IPS-20b (cell line): ENCODE data around the gene TWNK.

Experiments
- H3K27ac ChIP-seq: one replicate; pipeline ENCODE4 v1.5.1; 2013; ENCODE audit warnings: low read length
- H3K27me3 ChIP-seq: 2 replicates; pipeline ENCODE4 v1.6.1; 2013; ENCODE audit warnings: mild to moderate bottlenecking, low read length, inconsistent platforms; ENCODE audit not compliant: insufficient read depth
- H3K36me3 ChIP-seq: 2 replicates; pipeline ENCODE4 v1.6.1; 2013; ENCODE audit warnings: low read depth, mild to moderate bottlenecking, inconsistent platforms, low read length, moderate library complexity; ENCODE audit not compliant: insufficient read depth
- H3K4me1 ChIP-seq: 2 replicates; pipeline ENCODE4 v1.6.1; 2013; ENCODE audit warnings: mild to moderate bottlenecking, control low read depth, inconsistent platforms, low read length, moderate library complexity; ENCODE audit not compliant: insufficient read depth
- H3K4me3 ChIP-seq: 2 replicates; pipeline ENCODE4 v1.5.1; 2013; ENCODE audit warnings: mild to moderate bottlenecking, low read length, inconsistent platforms
- H3K9ac ChIP-seq: 2 replicates; pipeline ENCODE4 v1.6.1; 2013; ENCODE audit warnings: low read depth, mild to moderate bottlenecking, inconsistent platforms, low read length, moderate library complexity
- H3K9me3 ChIP-seq: 2 replicates; pipeline ENCODE4 v1.6.1; 2013; ENCODE audit warnings: mild to moderate bottlenecking, low read depth, low read length, inconsistent platforms; ENCODE audit not compliant: insufficient read depth

Gene TWNK

DNA sequence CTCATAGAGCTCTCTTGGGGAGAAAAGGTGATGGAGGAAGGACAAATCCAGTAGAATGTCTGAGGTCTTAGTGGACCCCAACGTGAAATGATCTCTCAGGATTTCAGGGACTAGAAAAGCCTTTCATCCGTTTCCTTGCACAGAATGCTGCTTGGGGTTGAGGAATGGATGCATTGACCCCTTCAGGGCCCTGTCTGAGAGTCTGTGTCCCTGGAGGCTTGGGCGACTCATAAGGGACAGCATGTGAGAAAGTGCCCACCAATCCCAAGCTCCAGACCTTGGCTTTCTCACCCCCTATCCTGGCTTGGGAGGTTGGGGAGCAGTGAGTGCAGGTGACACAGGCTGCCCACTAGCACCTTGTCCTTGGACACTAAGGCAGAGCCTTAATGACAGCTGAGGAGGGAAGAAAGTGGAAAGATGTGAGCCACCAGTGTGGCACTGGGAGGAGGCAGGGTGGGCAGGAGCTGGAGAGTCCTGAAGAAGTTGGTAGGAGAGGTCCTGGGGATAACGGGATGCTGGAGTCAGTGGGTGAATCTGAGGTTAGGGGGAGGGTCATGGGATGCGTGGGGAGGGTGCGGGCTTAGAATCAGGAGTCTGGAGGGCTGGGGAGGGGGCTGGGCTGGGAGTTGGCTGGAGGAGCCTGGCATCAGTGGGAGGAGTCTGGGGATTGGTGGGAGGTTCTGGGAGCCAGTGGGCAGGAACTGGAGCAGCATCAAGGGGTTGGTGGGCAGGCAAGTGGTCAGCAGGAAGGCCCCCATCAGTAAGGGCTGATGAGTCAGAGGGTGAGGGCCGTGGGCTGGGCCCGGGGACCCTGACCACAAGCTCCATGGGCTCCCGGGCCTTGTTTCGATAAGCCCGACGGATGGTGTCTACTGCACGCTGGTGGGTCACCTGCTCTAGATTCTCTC, 20.8 kb downstream of the TWNK start:
- H3K9me3 ChIP-seq, result no peaks in the 10 kb centered on the region
- no peak overlapping the region for H3K9ac ChIP-seq
- H3K4me3 ChIP-seq, result no peak overlapping the region
- no peaks in the 10 kb centered on the region for H3K27me3 ChIP-seq
- H3K36me3 ChIP-seq, result peaks cover 42% of the 10 kb centered on the region
- H3K4me1 ChIP-seq, result no peaks in the 10 kb centered on the region
- H3K27ac ChIP-seq, result no peak overlapping the region

GRCh38 chr10:101008823-101009423, 21.6 kb downstream of the TWNK start:
- Histone ChIP-seq H3K4me3 (no peak overlapping the region), H3K9ac (no peak overlapping the region), H3K27ac (no peak overlapping the region), H3K9me3 (no peaks in the 10 kb centered on the region), H3K27me3 (no peaks in the 10 kb centered on the region), H3K4me1 (no peaks in the 10 kb centered on the region), H3K36me3 (peaks cover 35% of the 10 kb centered on the region)

DNA sequence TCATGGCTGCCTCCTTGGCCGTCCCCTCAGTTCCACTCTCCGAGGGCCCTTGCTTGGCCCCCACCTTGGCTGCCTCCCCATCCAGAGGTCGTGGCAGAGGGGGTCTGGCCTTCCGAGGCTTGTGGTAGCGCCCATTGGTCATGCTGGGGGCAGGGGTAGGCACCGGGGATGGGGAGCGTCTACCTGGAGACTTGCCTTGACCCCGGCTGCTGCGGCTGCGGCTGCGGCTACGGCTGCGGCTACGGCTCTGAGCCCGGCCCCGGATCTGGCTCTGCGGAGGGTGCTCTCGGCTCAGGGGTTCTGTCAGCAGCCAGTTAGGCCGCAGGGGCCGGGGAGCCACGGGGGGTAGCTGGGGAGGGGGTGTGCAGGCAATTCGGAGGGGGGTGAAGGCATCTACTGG, 23.0 kb downstream of the TWNK start:
- Histone ChIP-seq H3K4me3 (no peak overlapping the region), H3K9ac (no peak overlapping the region), H3K27me3 (peaks cover 10% of the 10 kb centered on the region), H3K36me3 (peaks cover 22% of the 10 kb centered on the region), H3K9me3 (no peaks in the 10 kb centered on the region), H3K27ac (no peak overlapping the region), H3K4me1 (no peaks in the 10 kb centered on the region)

GRCh38 chr10:101011517-101012423, 24.4 kb downstream of the TWNK start:
- Histone ChIP-seq H3K9ac (no peak overlapping the region), H3K36me3 (peaks cover 7% of the 10 kb centered on the region; the same call in 1 of the 2 replicates), H3K27ac (no peak overlapping the region), H3K9me3 (no peaks in the 10 kb centered on the region), H3K4me3 (no peak overlapping the region), H3K27me3 (peaks cover 24% of the 10 kb centered on the region), H3K4me1 (no peaks in the 10 kb centered on the region)

DNA sequence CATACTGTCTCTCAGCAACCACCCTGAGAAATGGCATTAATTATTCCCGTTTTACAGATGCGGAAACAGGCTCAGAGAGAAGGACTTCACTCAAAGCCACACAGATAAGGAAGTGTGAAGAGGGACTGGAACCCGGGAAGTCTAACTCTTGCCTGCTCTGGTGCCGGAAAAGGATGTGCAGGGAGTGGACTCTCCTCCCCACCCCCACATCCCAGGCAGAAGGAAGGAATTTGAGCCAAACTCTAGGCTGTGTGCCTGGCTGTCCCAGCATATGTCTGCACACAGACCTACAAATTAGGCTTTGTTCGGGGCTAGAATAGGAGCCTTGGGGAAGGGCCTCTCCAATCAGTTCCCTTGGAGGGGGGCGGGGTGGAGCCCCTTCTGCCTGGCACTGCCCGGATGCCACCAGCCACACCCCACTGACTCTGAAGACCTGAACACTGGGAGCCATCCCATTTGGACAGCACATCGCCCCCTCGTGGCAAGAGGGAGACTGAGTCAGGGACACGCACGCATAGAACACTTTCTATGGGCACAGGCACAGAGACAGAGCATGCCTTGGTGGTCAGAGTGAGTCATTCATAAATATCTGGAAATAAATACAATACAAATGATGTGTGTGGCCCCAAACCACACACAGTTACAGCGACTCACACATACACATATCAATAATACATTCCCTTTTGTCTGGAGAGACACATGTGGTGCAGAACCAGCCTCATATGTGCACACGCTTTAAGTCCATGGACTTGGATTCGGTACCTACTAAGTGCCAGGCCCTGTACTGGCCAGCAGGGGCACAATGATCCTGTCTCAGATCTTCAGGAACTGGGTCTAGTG, 25.4 kb downstream of the TWNK start:
- Histone ChIP-seq H3K36me3 (no peaks in the 10 kb centered on the region), H3K27me3 (peaks cover 34% of the 10 kb centered on the region), H3K9me3 (no peaks in the 10 kb centered on the region), H3K9ac (no peak overlapping the region), H3K4me3 (no peak overlapping the region), H3K27ac (no peak overlapping the region), H3K4me1 (no peaks in the 10 kb centered on the region)

- Histone ChIP-seq H3K9me3 (no peaks in the 10 kb centered on the region), H3K4me3 (no peak overlapping the region), H3K36me3 (no peaks in the 10 kb centered on the region), H3K27ac (no peak overlapping the region), H3K27me3 (peaks cover 41% of the 10 kb centered on the region), H3K4me1 (no peaks in the 10 kb centered on the region), H3K9ac (no peak overlapping the region)
These were observed 26.1 kb downstream of the TWNK start for GRCh38 chr10:101013365-101013825.

DNA sequence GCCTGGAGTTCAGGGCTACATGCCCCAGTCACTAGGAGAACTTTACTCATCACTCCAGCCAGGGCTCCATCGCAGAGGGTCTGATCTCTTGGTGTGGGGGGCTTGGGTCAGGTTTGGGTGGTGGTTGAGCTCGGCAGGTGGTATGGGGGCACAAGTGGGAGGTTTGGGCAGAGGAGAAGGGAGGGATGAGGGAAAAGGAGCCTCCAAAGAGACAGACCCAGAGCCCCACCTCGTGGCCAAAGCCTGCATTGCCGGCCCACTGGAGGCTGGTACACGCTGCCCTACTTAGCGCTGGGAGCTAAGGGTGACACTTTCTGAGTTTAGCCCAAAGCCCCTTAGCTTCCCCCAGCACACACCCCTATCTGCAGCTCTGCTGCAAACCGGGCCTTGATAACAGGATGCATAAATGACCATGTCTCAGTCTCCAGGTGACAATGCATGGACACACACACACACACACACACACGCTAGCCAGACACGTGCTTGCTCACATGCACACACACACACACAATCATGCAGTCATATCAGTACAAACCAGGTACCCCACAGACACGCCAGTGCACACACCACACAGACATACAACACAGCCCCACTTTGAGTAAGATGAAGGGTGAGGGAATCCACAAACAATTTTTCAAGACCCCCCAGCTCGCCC, 27.0 kb downstream of the TWNK start:
- H3K9ac ChIP-seq, result no peak overlapping the region
- H3K36me3 ChIP-seq, result no peaks in the 10 kb centered on the region
- H3K27ac ChIP-seq, result no peak overlapping the region
- peaks cover 50% of the 10 kb centered on the region for H3K27me3 ChIP-seq
- no peaks in the 10 kb centered on the region for H3K4me1 ChIP-seq
- no peak overlapping the region for H3K4me3 ChIP-seq
- H3K9me3 ChIP-seq, result no peaks in the 10 kb centered on the region

DNA sequence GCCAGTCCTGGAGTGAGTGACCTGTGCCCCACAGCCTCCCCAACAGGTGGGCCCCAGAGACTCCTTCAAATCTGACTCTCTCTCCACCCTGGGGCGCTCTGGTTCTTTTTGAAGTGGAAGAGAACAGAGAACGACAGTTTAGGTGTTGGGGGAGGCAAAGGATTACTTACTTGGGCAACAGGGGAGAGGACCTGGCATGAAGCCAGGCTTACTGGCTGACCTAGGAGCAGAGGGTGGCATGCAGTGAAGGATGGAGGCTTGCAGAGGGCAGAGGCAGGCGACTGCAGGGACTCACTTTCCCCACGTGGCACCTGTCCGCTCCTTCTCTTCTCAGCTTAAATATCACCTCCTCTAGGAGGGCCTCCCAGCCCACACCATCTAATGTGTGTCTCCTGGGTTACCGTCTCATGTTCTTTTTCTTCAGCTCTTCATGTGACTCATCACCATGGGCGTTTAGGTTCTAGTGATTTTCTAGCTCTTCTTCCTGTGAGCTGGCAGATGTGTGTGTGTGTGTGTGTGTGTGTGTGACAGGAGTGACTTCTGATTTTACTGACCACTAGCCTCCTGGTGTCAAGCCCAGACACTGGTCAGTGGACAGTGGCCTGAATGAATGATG, 27.7 kb downstream of the TWNK start:
- no peak overlapping the region for H3K9ac ChIP-seq
- H3K36me3 ChIP-seq, result no peaks in the 10 kb centered on the region
- H3K4me3 ChIP-seq, result no peak overlapping the region
- no peak overlapping the region for H3K27ac ChIP-seq
- H3K9me3 ChIP-seq, result no peaks in the 10 kb centered on the region
- H3K4me1 ChIP-seq, result no peaks in the 10 kb centered on the region
- H3K27me3 ChIP-seq, result peaks cover 55% of the 10 kb centered on the region

DNA sequence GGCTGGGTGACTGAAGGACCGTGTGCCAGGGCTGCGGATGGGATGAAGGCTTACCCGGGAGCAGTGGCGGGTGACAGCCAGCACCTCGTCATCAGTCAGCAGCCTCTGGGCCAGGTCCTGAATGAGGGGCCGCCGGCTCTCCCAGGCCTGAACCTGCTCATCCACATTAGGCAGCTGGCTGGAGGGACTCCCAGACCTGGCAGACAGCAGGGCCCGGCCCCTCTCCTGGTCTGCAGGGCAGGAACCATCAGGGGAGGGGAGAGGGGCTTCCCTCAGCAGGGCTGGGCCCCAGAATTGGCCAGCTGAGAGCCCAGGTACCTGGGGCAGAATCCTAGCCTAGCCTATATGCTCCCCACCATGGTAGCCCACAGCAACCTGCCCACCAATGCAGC, 28.2 kb downstream of the TWNK start:
- no peaks in the 10 kb centered on the region for H3K4me1 ChIP-seq
- H3K27ac ChIP-seq, result no peak overlapping the region
- H3K9ac ChIP-seq, result no peak overlapping the region
- H3K27me3 ChIP-seq, result peaks cover 60% of the 10 kb centered on the region
- H3K36me3 ChIP-seq, result no peaks in the 10 kb centered on the region
- H3K4me3 ChIP-seq, result no peak overlapping the region
- H3K9me3 ChIP-seq, result no peaks in the 10 kb centered on the region

DNA sequence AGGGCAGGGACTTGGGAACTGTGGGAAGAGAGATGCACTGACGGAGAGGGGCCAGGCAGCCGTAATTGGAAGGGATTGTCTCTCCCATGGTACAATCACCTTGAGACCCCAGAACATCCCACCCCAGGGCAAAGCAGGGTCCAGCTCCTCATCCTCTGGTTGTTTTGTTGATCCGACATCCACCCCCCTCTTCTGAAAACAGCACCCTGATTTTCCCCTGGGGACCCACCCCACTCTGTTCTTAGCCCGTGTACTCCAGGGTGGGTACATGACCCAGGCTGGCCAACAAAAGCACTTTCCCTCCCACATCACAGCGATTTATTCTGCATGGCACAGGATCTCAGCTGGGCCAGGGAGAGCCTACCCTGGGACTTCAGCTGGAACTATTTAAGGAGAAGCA, 29.5 kb downstream of the TWNK start:
- Histone ChIP-seq H3K9ac (no peak overlapping the region), H3K4me1 (no peaks in the 10 kb centered on the region), H3K4me3 (no peak overlapping the region), H3K27me3 (peaks cover 65% of the 10 kb centered on the region), H3K27ac (no peak overlapping the region), H3K36me3 (no peaks in the 10 kb centered on the region), H3K9me3 (no peaks in the 10 kb centered on the region)
